DOHH2 (cell line): ENCODE data around the gene APCDD1L.
A peak's percentile ranks its signal among the peaks of the same experiment; 100 is the strongest.

Source experiments
- H3F3A ChIP-seq: fragments of 200-600 bp; sonication (generic), shearing (Covaris generic); 2 replicates; pipeline ENCODE4 v1.6.0; 2016; ENCODE audit warnings: antibody characterized with exemption, mild to moderate bottlenecking; ENCODE audit not compliant: control insufficient read depth, insufficient read depth
- H3K27ac ChIP-seq: fragments of 200-600 bp; sonication (generic); 2 replicates; pipeline ENCODE4 v1.5.1; 2014; ENCODE audit warnings: low read depth, mild to moderate bottlenecking, low read length, moderate library complexity
- H3K27me3 ChIP-seq: fragments of 200-600 bp; sonication (generic); 2 replicates; pipeline ENCODE4 v1.6.1; 2014; ENCODE audit warnings: mild to moderate bottlenecking, low read length, mixed read lengths; ENCODE audit not compliant: control insufficient read depth
- H3K36me3 ChIP-seq: fragments of 200-600 bp; sonication (generic); 2 replicates; pipeline ENCODE4 v1.6.1; 2014; ENCODE audit warnings: mild to moderate bottlenecking, low read length, moderate library complexity, mixed read lengths; ENCODE audit not compliant: control insufficient read depth
- H3K4me1 ChIP-seq: fragments of 200-600 bp; sonication (generic); 2 replicates; pipeline ENCODE4 v1.6.1; 2014; ENCODE audit warnings: mild to moderate bottlenecking, low read length, mixed read lengths; ENCODE audit not compliant: control insufficient read depth
- H3K4me2 ChIP-seq: fragments of 200-600 bp; sonication (generic); 2 replicates; pipeline ENCODE4 v1.6.0; 2014; ENCODE audit warnings: mild to moderate bottlenecking, low read length, moderate library complexity
- H3K4me3 ChIP-seq: fragments of 200-600 bp; sonication (generic); 2 replicates; pipeline ENCODE4 v1.5.1; 2014; ENCODE audit warnings: mild to moderate bottlenecking, low read length, mixed read lengths
- H3K79me2 ChIP-seq: fragments of 200-600 bp; sonication (generic); 2 replicates; pipeline ENCODE4 v1.6.1; 2014; ENCODE audit warnings: mild to moderate bottlenecking, low read length, mixed read lengths; ENCODE audit not compliant: control insufficient read depth
- H3K9me2 ChIP-seq: fragments of 200-600 bp; sonication (generic); replicated peaks from 2 replicates; pipeline ENCODE4 v1.6.1; 2014; ENCODE audit warnings: mild to moderate bottlenecking, low read length, mixed read lengths; ENCODE audit not compliant: control insufficient read depth
- H3K9me3 ChIP-seq: fragments of 200-600 bp; sonication (generic); 2 replicates; pipeline ENCODE4 v1.6.1; 2014; ENCODE audit warnings: antibody characterized with exemption, low read length, mixed read lengths; ENCODE audit not compliant: control insufficient read depth, insufficient read depth
- H4K20me1 ChIP-seq: fragments of 200-600 bp; sonication (generic); 2 replicates; pipeline ENCODE4 v1.6.0; 2014; ENCODE audit warnings: low read depth, mild to moderate bottlenecking, antibody characterized with exemption, low read length, moderate library complexity; ENCODE audit not compliant: control insufficient read depth, insufficient read depth
- EZH2phosphoT487 ChIP-seq: fragments of 200-600 bp; sonication (generic); IDR thresholded peaks from 2 replicates; pipeline ENCODE4 v1.6.1; 2017; ENCODE audit warnings: borderline replicate concordance, mild to moderate bottlenecking, antibody characterized with exemption, low read length, moderate library complexity, mixed read lengths
- TF ChIP-seq, protein P1 (sequence below): fragments of 200-600 bp; sonication (generic); IDR thresholded peaks from one replicate; pipeline ENCODE4 v1.5.1; 2014; ENCODE audit warnings: antibody characterized with exemption, mild to moderate bottlenecking, low read depth, low read length; ENCODE audit not compliant: poor library complexity, severe bottlenecking

APCDD1L gene

DNA sequence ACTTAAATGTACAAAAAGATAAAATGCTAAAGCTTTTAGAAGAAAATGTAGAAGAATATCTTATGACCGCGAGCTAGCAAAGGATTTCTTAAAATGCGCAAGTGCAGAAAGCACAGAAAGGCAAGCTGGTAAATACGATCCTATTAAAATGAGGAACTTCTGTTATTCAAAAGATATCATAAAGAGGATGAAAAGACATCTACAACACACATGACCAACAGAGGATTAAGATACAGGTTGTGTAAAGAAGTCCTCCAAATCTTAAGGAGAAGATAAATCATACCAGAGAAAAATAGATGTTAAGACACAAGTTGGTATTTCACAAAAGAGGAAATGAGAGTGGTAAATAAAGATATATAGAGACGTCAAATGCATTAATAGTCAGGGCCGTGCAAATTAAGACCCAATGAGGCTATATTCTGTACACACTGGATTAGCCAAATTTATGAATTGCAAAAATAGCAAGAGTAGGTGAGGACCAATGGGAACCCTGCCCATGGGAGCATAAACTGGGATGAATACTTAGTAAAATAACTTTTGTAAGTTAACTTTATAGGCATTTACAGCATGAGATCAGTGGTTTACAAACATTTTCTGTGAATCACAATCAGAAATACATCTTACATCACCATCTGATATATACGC, 23.0 kb downstream of the APCDD1L start:
- peaks cover 11% of the 10 kb centered on the region for H3K4me1 ChIP-seq
- no peaks in the 10 kb centered on the region for H3K36me3 ChIP-seq
- H3F3A ChIP-seq = no peaks in the 10 kb centered on the region
- no peaks in the 10 kb centered on the region for H3K79me2 ChIP-seq
- TF ChIP-seq EZH2phosphoT487 = no peak
- TF ChIP-seq, protein P1, sequence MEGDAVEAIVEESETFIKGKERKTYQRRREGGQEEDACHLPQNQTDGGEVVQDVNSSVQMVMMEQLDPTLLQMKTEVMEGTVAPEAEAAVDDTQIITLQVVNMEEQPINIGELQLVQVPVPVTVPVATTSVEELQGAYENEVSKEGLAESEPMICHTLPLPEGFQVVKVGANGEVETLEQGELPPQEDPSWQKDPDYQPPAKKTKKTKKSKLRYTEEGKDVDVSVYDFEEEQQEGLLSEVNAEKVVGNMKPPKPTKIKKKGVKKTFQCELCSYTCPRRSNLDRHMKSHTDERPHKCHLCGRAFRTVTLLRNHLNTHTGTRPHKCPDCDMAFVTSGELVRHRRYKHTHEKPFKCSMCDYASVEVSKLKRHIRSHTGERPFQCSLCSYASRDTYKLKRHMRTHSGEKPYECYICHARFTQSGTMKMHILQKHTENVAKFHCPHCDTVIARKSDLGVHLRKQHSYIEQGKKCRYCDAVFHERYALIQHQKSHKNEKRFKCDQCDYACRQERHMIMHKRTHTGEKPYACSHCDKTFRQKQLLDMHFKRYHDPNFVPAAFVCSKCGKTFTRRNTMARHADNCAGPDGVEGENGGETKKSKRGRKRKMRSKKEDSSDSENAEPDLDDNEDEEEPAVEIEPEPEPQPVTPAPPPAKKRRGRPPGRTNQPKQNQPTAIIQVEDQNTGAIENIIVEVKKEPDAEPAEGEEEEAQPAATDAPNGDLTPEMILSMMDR = no peak
- H3K9me2 ChIP-seq = no peaks in the 10 kb centered on the region
- H4K20me1 ChIP-seq = no peaks in the 10 kb centered on the region
- no peak overlapping the region for H3K27ac ChIP-seq
- H3K4me3 ChIP-seq = no peak overlapping the region
- H3K27me3 ChIP-seq = no peaks in the 10 kb centered on the region
- 0 out of 2 replicates have a peak, but pooled peaks cover 3% of the 10 kb centered on the region for H3K9me3 ChIP-seq
- peak overlapping the region; percentile 41 for H3K4me2 ChIP-seq

GRCh38 chr20:58486207-58486606, 29.0 kb downstream of the APCDD1L start:
- TF ChIP-seq, protein P1 = no peak
- no peak for TF ChIP-seq EZH2phosphoT487
- no peaks in the 10 kb centered on the region for H3F3A ChIP-seq
- H3K4me3 ChIP-seq = no peak overlapping the region
- no peaks in the 10 kb centered on the region for H3K79me2 ChIP-seq
- no peak overlapping the region for H3K27ac ChIP-seq
- no peaks in the 10 kb centered on the region for H3K36me3 ChIP-seq
- no peaks in the 10 kb centered on the region for H3K9me2 ChIP-seq
- H3K4me1 ChIP-seq = no peaks in the 10 kb centered on the region
- H4K20me1 ChIP-seq = no peaks in the 10 kb centered on the region
- peaks cover 13% of the 10 kb centered on the region for H3K9me3 ChIP-seq
- H3K27me3 ChIP-seq = no peaks in the 10 kb centered on the region
- no peak overlapping the region for H3K4me2 ChIP-seq

DNA sequence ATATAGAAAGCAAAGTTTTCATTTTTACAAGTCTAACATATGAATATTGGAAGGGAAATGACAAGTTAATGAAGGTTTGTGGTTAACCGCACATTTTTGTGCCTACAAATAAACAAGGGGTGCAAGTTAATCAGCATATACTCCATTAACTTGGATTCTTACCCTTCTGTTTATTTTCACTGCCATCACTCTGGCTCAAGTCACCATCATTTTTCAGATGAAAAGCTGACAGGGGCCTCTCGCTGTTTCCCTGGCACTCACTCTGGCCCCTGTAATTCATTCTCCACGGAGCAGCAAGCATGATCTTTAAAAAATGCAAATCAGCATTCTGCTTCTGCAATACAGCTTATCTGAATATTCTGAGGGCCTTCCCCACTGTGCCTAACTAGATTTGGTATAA, 29.8 kb downstream of the APCDD1L start:
- H3K27me3 ChIP-seq = no peaks in the 10 kb centered on the region
- TF ChIP-seq EZH2phosphoT487 = no peak
- TF ChIP-seq, protein P1 = no peak
- no peaks in the 10 kb centered on the region for H3K9me2 ChIP-seq
- no peaks in the 10 kb centered on the region for H3K79me2 ChIP-seq
- H3K36me3 ChIP-seq = no peaks in the 10 kb centered on the region
- no peaks in the 10 kb centered on the region for H3K4me1 ChIP-seq
- H3K27ac ChIP-seq = no peak overlapping the region
- H3K4me3 ChIP-seq = no peak overlapping the region
- no peaks in the 10 kb centered on the region for H3F3A ChIP-seq
- peaks cover 13% of the 10 kb centered on the region for H3K9me3 ChIP-seq
- no peak overlapping the region for H3K4me2 ChIP-seq
- no peaks in the 10 kb centered on the region for H4K20me1 ChIP-seq
